Stimulated activated CD8-positive, alpha-beta memory T cell treated with anti-CD3 and anti-CD28 coated beads, Interleukin-4, amount 100 ng/mL, for 48 hours (primary cell): Measurements from ENCODE around the gene HEY2.

Source experiments
- DNase-seq: peaks from one replicate; pipeline ENCODE4 v3.0.0-alpha.2; 2020

Gene HEY2

DNA sequence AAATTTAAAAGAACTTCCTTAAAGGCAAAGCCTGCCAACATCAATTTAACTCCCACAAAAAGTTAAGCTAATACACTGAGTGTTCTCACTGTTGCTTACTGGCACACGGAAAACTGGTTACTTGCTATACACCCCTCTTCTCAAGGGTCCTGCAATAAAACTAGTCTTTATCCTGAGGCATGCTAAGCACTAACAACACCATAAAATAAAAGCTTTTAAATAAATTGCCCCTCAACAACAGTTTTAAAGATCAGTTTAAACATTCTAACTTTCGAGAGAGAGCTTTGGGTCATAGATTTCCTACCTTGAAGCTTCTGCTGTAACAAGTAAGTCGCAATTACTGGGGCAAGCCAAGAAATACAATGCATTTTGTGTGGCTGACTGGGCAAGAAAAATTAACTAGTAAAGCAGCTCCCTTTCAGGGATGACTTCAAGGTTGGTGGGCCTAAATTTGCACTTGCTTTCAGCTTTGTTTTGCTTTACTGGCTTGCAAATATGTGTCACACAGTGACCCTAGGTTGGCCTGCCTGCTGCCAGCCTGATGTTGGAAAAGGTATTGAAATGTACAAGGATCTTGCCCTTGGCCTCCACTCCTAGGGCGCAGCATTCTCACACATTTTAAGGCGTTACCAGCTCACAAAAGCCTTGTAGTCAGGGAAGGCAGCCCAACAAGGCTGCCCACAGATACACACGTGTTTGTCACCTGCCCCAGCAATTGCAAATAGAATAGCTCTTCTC lies 4.0 kb upstream of the HEY2 start:
- no peak for DNase-seq

- no peak for DNase-seq
Measured at GRCh38 chr6:125746019-125746414, 3.4 kb upstream of the HEY2 start.

- peak; percentile 75 for DNase-seq
Measured at GRCh38 chr6:125746731-125747588, 2.5 kb upstream of the HEY2 start.

DNA sequence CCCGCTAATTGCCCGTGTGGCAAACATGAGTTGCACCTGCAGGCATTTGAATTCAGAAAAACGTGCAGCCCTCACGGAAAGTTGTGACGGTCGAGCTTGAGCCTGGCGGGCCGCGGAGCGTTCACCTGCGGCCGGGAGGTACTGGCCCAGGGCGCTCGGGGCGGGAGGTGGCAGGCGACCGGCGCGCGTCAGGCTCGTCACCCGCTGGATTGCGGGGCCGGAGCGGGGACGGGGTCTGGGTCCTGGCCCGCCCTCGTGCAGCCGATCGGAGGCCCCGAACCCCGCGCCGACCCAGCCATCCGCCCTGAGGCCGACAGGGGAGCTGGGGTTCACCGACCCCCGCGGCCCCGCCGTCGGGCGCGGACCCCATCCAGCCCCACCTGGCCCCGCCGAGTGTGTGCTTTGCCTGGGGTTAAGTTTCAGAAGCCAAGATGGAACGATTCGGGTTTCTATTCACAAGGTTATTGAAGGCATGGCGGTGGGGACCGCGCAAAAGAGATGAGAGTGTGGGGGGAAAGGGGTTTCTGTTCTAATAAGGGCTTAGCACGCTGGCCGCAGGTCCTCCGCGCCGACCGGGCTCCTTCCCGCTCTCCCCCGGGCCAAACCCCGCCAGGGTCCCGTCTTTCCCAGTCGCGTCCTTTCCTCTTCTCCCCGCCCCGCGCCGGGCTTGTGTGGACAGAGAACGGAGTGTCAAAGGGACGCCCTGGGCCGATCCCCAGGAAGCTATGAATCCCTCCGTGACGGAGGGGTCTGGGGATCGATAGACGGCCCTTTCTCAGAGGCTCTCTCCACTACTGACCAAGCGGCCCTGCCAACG lies 1.6 kb upstream of the HEY2 start:
- DNase-seq: peak; percentile 45

- DNase-seq: peak; percentile 38
Measured at GRCh38 chr6:125748406-125749172, 843 bp upstream of the HEY2 start.

DNA sequence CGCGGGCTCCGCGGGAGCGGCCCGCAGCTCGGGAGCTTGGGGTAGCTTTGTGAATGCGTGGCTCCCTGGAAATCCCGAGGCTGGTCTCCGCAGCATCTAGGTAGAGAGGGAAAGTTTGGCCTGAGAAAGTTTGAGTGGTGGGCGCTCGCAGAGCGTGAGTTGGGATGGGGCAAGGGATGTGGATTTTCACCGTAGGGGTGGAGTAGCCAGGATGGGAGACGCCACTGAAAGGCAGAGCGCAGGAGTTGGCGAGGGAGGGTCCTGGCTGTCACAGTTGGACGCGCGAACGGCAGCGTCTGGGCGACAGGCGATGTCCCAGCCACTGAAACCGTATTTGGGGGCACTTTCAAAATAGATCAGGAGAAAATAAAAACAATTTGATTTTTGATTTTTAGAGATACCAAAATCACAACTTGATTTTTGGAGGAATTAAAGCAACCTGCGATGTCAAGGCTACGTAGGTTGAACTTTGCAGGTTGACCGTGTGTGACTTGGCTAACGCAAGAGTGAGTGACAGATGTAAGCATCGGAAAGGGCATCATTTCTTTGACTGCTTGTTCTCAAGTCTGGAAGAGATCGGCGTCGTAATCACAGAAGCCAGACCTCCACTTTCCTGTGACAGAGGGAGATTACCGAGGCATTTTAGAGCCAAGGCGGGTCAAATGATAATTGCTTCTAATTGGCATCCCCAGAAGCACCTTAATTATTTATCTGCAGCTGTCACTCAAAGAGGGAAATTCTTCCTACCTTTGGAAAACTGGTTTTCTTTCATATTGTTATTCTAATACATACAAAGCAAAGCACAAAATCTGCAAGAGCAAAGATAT lies 646 bp downstream of the HEY2 start:
- no peak for DNase-seq

GRCh38 chr6:125750692-125751333 lies 1.4 kb downstream of the HEY2 start:
- no peak for DNase-seq

GRCh38 chr6:125751334-125751916 lies 2.0 kb downstream of the HEY2 start:
- DNase-seq: no peak

- no peak for DNase-seq
Measured at GRCh38 chr6:125752773-125753172, 3.3 kb downstream of the HEY2 start.

DNA sequence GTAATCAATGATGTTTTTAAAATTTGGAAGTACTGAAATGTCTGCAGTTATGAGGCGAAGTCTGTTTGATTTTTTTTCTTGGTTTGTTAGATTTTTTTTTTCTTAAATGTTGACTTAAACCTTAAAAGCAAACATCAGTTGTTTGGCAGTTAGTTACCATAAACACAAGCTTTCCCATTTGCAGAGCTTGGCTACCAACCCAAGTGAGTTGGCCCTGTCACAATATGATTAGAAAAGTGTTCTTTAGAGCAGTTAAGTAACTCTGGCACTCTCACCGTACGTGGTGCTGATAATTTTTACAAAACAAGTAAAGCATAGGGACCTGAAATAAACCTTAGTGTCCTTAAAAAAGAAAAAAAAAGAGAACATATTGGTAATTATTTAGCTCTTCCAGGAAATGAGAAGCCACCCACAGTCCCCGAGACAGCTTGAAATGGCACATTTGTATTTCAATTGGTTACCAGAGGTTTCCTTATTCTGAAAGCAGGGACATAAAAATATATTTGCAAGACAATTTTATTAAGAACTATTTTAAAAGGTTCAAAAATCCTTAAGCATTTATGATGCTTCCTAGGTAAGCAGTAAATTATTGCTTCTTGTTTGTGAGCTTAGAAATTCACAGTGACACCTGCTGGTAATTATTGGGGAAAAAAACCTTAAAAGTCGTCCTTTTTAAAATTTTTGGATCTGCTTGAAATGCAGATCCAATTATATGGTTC lies 3.9 kb downstream of the HEY2 start:
- DNase-seq: no peak

DNA sequence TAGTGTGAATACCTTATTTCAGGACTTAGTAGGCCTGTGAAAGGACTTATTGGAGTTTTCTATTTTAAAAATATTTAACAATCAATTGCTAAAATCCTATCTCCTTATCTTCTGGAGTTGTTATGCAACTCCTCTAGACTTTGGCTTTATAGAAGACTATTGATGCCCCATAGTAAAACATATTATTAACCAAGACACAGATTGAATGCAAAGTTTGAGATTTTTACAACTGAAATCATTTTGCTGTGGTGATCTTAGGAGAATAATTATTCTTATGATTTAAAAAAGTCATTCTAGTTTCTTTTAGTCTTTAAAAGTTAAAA lies 4.5 kb downstream of the HEY2 start:
- no peak for DNase-seq

DNA sequence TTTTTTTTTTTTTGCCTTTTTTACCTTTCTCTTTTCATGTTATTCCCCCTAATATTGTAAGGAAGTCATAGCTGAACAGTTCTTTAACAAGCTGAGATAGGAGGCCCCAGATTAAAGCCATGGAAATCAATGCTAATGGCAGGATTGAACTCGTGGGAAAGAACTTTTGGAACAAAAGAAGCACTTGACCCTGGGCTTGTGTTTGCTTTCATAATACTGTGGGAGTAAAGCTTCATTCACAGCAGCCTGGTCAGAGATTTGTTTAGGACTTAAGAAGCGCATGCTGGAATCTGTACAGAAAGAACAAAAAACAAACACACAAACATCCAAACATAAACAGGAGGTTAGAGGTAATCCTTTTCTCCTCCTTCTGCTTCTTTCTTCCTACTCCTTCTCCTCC lies 5.1 kb downstream of the HEY2 start:
- no peak for DNase-seq

DNA sequence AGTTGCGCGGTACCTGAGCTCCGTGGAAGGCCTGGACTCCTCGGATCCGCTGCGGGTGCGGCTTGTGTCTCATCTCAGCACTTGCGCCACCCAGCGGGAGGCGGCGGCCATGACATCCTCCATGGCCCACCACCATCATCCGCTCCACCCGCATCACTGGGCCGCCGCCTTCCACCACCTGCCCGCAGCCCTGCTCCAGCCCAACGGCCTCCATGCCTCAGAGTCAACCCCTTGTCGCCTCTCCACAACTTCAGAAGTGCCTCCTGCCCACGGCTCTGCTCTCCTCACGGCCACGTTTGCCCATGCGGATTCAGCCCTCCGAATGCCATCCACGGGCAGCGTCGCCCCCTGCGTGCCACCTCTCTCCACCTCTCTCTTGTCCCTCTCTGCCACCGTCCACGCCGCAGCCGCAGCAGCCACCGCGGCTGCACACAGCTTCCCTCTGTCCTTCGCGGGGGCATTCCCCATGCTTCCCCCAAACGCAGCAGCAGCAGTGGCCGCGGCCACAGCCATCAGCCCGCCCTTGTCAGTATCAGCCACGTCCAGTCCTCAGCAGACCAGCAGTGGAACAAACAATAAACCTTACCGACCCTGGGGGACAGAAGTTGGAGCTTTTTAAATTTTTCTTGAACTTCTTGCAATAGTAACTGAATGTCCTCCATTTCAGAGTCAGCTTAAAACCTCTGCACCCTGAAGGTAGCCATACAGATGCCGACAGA lies 9.9 kb downstream of the HEY2 start:
- peak; percentile 33 for DNase-seq

- DNase-seq: no peak
Measured at GRCh38 chr6:125759959-125760457, 10.6 kb downstream of the HEY2 start.

DNA sequence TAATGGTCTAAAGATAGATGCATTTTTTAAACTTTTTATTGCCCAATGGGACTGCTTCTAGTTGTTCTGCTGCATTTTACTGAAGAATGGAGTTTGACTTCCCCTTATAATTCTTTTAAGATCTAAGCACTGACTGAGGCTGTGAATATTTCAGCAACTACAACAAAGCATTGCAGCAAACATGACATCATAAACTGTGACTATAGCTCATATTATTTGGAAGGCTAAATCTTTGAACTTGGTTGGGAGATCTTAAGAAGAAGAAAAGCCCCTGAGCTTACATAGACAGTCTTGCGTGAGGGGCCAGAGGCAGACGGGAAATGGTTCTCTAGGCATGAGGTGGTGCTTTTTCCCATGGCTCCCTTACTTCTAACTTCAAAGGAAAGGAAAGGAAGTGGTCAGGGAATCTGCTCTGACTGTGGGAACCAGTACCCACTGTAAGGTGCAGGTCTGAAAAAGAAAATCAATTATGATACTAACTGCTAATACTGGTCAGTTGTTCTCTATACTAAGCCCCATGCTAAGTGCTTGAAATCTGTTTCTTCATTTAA lies 14.8 kb downstream of the HEY2 start:
- DNase-seq: no peak

DNA sequence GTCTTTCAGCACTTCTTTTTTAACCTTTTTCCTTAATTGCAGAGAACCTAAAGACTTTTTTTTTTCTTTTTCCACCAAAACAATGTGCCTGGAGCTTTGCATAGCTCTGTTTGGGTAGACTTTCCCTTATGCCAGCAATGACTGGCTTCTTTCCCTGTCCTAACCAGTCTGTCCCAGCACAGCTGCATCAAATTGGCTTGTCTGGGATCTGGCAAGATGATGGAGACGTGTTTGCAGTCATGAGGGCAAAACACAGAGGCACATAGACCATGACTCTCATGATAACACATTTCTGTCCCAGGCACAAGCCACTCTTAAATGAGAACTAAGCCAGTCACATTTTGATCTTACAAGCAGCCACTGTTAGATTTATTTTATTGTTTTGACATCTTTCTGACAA lies 16.5 kb downstream of the HEY2 start:
- no peak for DNase-seq

GRCh38 chr6:125766641-125767040 lies 17.2 kb downstream of the HEY2 start:
- DNase-seq: no peak

- DNase-seq: no peak
Measured at GRCh38 chr6:125769147-125769783, 19.8 kb downstream of the HEY2 start.
